Activated CD4-positive, alpha-beta T cell treated with anti-CD3 and anti-CD28 coated beads, Interleukin-2, amount 10 ng/mL, durations not matched to agents 24 days and 14 days (primary cell): Measurements from ENCODE around the gene PTGIS. TPM values are rescaled to one million over a fixed set of nuclear protein-coding genes. Genes with fewer than 3 reads are reported as not detected.

Experiments used
- DNase-seq: peaks from one replicate; pipeline ENCODE4 v3.0.0; 2022
- H3K27ac Mint-ChIP-seq: one replicate; pipeline ENCODE4 v1.8.0; 2022; ENCODE audit warnings: mild to moderate bottlenecking, mixed read lengths
- H3K27me3 Mint-ChIP-seq: one replicate; pipeline ENCODE4 v1.8.0; 2022; ENCODE audit warnings: mixed read lengths
- H3K36me3 Mint-ChIP-seq: one replicate; pipeline ENCODE4 v1.8.0; 2022; ENCODE audit warnings: low read depth, mild to moderate bottlenecking, mixed read lengths
- H3K4me1 Mint-ChIP-seq: one replicate; pipeline ENCODE4 v1.8.0; 2021; ENCODE audit warnings: mixed read lengths
- H3K4me3 Mint-ChIP-seq: one replicate; pipeline ENCODE4 v1.8.0; 2022; ENCODE audit warnings: mild to moderate bottlenecking, moderate library complexity, mixed read lengths
- H3K9me3 Mint-ChIP-seq: one replicate; pipeline ENCODE4 v1.8.0; 2021; ENCODE audit warnings: mixed read lengths
- intact Hi-C: fragments of 100-400 bp; cut with micrococcal nuclease; formaldehyde crosslinking; loops from one replicate; pipeline ENCODE4 v1.15.1; 2023
- total RNA-seq: library from RNA; stranded (reverse); gene quantifications from 2 replicates; pipeline ENCODE4 v1.2.3, GENCODE V29; 2022

PTGIS gene
- total RNA-seq, 1 donor from 2014 or later: 51.7 TPM

DNA sequence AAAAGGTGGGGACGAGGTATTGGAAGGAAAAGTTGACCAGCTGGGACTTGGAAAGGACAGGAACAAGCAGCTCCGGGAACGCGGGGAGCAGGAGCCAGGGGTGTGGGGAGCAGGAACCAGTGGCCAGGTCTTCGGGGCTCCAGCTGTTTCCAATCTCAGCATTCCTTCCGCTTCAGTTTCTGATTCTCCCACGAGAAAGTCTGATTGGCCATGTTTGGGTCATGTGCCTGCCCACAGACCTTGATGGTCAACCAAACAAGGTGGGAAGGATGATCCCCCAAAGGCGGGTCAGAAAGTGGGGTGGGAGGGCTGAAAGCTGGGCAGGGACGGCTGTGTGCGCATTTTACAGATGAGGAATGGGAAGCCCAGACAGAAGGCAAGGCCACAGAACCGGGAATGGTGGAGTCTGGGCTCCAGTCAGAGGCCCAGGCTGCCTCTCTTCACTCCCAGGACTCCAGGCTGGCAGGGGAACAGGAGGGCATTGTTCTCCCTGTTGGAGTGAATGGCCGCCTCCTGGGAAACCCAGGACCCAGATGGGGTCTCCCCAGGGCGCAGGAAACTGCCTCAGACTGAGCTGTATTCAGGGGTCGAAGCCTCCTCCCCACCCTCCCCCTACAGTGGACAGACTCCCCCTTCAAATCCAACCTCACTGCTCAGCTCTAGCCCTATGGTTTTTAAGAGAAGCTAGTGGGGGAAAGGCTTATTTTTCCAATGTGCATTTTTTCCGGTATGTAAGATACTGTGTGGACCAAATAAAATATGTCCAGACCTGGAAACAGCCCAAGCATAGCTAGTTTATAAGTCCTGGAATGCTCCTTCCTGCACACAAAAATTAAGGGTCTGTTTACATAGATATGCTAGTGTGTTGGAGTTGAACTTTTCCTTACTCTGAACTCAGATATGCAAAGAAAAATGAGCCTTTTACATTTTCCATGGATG lies 12.2 kb upstream of the PTGIS start:
- Mint-ChIP-seq H3K9me3 (peaks cover 8% of the 10 kb centered on the region), H3K4me3 (no peak overlapping the region), H3K36me3 (peaks cover 17% of the 10 kb centered on the region), H3K27me3 (no peaks in the 10 kb centered on the region), H3K4me1 (peaks cover 45% of the 10 kb centered on the region), H3K27ac (no peak overlapping the region)
- intact Hi-C loops: no loop called here
- DNase-seq: no peak

DNA sequence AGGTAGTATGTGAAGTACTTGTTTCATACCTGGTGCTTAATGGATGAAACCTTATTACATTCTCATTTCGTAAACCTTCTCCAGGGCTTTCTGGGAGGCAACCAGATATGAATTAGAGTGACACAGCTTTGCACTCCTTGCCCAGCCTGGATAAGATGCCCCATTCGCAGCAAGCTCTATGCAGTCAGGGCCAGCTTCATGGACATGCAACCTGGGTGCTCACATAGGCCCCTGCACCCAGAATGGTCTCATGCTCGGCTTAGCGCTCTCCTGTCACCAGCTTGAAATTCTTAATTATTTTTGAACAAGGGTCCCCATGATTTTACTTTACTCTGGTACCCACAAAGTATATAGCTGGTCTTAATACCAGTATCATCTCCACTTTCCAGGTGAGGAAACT lies 11.3 kb upstream of the PTGIS start:
- H3K4me3 Mint-ChIP-seq: no peak overlapping the region
- no peak overlapping the region for H3K27ac Mint-ChIP-seq
- DNase-seq: no peak
- no peaks in the 10 kb centered on the region for H3K27me3 Mint-ChIP-seq
- H3K9me3 Mint-ChIP-seq: peaks cover 8% of the 10 kb centered on the region
- H3K36me3 Mint-ChIP-seq: peaks cover 17% of the 10 kb centered on the region
- intact Hi-C loops: no loop called here
- H3K4me1 Mint-ChIP-seq: peaks cover 42% of the 10 kb centered on the region

DNA sequence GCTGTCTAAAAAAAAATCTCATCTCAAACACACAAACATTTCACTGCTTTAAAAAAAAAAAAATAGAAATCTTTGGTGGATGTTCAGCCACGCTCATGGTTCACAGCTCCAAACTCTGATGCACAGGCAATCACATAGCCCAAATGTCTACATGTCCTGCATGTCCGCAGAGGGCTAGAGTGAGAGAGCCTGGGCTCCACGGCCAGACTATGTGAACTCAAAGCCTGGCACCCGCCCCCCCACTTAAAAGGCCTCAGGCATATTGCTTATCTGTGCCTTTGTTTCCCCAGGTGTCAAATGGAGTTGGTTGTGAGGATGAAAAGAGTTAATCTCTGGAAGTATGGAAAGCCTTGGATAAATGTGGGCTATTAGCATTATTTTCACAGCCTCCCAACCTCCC lies 10.5 kb upstream of the PTGIS start:
- Mint-ChIP-seq H3K4me3 (no peak overlapping the region), H3K9me3 (peaks cover 8% of the 10 kb centered on the region), H3K4me1 (peaks cover 41% of the 10 kb centered on the region), H3K36me3 (peaks cover 16% of the 10 kb centered on the region), H3K27ac (no peak overlapping the region), H3K27me3 (no peaks in the 10 kb centered on the region)
- intact Hi-C loops: no loop called here
- DNase-seq: no peak

DNA sequence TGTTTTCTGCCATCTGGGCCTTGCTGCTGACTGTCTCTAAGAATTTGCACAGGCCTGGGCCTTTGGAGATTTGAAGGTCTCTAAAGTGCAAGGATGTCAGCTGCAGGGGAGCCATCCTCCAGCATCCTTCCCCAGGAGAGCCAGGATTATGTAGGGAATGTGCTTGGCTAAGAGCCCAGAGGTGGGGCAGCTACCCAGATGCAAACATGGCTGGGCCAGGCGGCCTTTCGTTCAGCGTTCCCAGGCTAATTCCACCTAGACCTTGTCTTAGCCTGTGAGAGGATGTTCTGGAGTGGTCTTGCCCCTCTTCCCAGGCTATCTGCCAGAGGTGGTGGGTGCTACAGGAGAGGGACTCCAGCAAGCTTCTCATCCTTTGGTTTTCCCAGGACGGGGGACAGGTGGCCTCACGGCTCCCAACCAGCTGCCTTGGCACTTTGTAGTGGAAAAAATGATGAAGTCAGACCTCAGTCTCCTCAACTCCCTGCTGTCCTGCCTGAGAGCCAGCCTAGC lies 7.7 kb upstream of the PTGIS start:
- intact Hi-C loops: loop anchor here (2.0 kb wide), 1 partner anchor 21 kb away; no protein-coding TSS in a partner anchor
- Mint-ChIP-seq H3K4me3 (no peak overlapping the region), H3K4me1 (peaks cover 47% of the 10 kb centered on the region), H3K36me3 (peaks cover 7% of the 10 kb centered on the region), H3K9me3 (peaks cover 8% of the 10 kb centered on the region), H3K27me3 (peaks cover 8% of the 10 kb centered on the region), H3K27ac (peak overlapping the region; percentile 46)
- DNase-seq: no peak

DNA sequence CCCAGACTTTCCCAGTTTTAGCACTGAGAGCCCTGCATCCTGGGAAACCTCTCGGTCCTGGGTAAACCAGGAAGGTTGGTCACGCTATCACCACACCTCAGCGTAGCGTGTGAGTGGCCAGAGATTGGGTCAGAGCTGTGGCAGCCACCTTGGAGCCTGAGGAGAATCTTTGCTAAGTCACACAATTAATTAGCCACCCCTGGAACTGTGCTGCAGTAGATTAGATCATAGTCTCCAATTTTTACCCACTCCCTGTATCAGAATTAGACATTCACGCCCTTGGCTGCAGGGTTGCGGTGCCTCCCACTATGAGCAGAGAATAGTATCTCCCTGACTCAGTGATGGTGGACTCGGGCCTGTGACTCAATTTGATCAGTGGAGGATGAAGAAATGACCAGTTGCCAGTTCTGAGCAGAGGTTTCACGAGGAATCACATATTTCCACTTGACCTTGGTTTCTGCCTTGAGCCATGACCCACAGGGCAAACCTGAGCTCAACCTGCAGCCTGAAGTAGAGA lies 6.0 kb upstream of the PTGIS start:
- Mint-ChIP-seq H3K4me1 (peaks cover 51% of the 10 kb centered on the region), H3K36me3 (peaks cover 7% of the 10 kb centered on the region)

DNA sequence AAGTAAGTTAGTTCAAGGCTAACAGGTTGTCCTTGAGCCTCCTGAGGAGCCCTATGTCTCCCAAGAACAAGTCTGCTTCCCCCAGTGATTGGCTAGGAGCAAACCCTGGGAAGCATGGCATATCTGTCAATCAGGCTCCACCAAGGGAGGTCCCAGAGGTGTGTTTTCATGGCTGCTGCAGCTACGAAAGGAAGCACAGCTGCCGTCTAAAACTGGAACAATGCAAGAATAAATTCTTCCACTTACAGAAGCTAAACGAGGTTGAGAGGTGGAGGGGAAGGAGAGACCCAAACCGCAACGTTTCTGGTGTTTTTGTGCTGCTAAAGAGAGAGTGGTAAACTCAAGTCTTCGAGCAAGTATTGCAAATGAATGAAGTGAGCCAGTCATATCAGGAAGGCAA lies 4.9 kb upstream of the PTGIS start:
- Mint-ChIP-seq H3K9me3 (peaks cover 8% of the 10 kb centered on the region), H3K4me3 (peak overlapping the region; percentile 64), H3K27ac (peak overlapping the region; percentile 93), H3K27me3 (peaks cover 19% of the 10 kb centered on the region), H3K4me1 (peaks cover 51% of the 10 kb centered on the region), H3K36me3 (peaks cover 7% of the 10 kb centered on the region)
- DNase-seq: peak; percentile 69
- intact Hi-C loops: no loop called here

More for the DNA sequence above, 6.0 kb upstream of the PTGIS start:
- H3K9me3 Mint-ChIP-seq: peaks cover 8% of the 10 kb centered on the region
- no peak for DNase-seq
- peaks cover 16% of the 10 kb centered on the region for H3K27me3 Mint-ChIP-seq
- H3K4me3 Mint-ChIP-seq: no peak overlapping the region
- peak overlapping the region; percentile 93 for H3K27ac Mint-ChIP-seq
- intact Hi-C loops: no loop called here

DNA sequence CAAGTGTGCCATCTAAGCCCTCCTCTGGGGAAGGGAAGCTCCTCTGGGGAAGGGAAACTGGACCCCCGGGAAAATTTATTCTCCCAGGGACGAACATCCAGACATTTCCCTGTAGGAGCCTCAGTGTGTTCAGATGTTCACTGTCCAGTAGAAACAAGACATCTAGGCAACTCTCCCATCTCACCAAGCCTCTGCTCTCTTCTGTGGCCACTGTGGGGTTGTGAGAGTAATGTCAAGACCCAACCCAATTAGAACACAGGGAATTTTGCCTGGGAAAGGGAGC lies 3.6 kb upstream of the PTGIS start:
- no peak for DNase-seq
- Mint-ChIP-seq H3K4me1 (peaks cover 45% of the 10 kb centered on the region), H3K36me3 (peaks cover 5% of the 10 kb centered on the region), H3K27me3 (peaks cover 23% of the 10 kb centered on the region), H3K4me3 (no peak overlapping the region), H3K9me3 (peaks cover 6% of the 10 kb centered on the region), H3K27ac (no peak overlapping the region)
- intact Hi-C loops: no loop called here

DNA sequence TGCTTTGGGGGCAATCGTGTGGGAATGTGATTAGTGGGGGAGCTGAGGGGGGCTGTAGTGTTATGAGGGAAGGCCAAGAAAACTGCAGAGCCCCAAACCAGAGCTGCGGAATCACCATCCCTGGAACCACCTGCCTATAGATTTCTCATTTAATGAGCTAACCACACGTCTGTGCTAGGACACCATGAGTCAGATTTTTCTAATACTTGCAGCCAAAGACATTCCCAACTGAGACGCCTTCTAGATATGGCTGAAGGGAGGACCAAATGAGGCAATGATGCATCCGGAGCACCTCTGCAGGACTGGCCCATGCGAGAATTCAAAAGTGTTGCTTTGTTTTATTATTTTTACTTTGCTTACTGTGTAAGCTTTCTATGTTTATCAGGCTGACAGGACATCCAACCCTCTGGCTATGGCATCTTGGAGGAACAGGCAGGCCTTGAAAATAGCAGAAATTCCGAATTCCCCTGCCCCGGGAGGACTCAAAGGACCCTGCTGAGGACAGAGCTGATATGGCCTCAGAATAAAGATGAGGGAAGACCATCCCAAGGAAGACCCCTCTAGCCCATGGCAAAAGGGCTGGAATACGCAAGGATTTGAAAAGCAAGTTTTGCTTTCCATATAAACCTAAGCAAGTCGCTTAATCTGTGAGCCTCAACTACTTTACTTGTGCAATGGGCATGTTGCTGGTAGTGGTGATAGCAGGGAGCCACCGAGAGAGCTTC lies 3.1 kb upstream of the PTGIS start:
- no peak overlapping the region for H3K4me3 Mint-ChIP-seq
- DNase-seq: no peak

DNA sequence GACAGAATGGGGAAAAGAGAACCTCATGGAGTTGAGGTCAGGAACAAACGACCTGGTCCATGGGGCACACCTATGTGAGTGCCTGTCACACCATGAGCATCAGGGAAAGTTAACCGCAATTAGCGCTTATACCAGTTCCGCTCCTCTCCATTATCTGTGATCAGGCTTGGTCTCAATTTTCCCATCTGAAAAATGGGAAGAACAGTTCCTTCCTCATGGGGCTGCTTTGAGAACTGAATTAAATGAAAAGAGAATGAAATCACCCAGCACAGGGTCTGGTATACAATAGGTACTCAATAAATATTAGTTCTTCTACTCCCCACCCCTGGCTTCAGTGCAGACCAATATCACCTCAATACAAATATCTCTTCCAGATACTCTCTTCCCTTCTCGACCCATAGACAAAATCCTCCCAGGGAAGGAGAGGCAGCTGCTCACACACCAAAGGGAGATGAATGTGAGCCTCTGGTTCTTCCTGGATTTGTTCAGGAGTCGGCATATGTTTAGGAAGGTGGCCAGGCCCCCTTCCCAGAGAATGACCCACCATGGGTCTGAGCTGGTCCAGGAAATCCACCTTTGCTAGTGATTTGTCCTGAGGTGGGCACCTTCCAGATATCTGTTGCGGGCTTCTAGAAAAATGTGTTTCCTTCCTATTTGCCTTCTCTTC lies 2.4 kb upstream of the PTGIS start:
- intact Hi-C loops: no loop called here
- Mint-ChIP-seq H3K4me3 (no peak overlapping the region), H3K9me3 (no peaks in the 10 kb centered on the region), H3K36me3 (peaks cover 3% of the 10 kb centered on the region), H3K4me1 (peaks cover 42% of the 10 kb centered on the region), H3K27me3 (peaks cover 29% of the 10 kb centered on the region), H3K27ac (no peak overlapping the region)
- DNase-seq: no peak

More for the DNA sequence above, 3.1 kb upstream of the PTGIS start:
- Mint-ChIP-seq H3K9me3 (peaks cover under 1% of the 10 kb centered on the region), H3K4me1 (peaks cover 43% of the 10 kb centered on the region), H3K27me3 (peaks cover 27% of the 10 kb centered on the region), H3K36me3 (peaks cover 3% of the 10 kb centered on the region), H3K27ac (no peak overlapping the region)
- intact Hi-C loops: no loop called here

DNA sequence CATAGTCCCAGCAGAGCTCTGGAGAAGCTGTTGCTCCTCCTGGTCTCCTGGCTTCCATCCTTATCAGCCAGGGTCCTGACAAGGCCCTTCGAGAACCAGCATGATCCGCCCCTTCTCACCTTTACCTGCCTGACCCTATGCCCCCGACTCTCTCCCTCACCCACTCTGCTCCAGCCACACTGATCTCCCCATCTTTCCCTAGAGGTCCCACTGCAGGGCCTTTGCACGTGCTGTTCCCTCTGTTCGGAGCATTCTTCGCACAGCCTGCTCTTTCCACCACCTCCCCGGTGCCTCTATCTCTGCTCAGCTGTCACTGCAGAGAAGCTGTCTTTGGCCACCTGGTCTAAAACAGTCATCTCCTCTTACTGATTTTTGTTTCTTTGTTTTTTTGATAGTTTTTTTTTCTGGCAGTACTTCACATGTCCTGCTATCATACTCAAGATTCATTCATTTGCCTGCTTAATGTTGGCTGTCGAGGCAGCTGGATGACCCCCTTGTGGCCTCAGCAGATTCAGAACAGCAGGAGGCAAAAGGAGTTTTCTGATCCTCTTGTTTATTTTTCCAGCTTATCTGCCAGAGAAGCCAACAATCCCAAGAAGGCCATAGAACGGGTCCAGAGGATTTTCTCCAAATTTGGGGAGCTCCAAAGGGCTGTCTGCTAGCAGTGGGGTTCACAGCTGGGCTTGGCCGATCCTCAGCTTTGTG lies 1.6 kb upstream of the PTGIS start:
- Mint-ChIP-seq H3K36me3 (peaks cover 7% of the 10 kb centered on the region), H3K27me3 (peaks cover 29% of the 10 kb centered on the region), H3K9me3 (no peaks in the 10 kb centered on the region), H3K4me1 (peaks cover 41% of the 10 kb centered on the region), H3K4me3 (peak overlapping the region; percentile 16), H3K27ac (peak overlapping the region; percentile 59)
- no peak for DNase-seq
- intact Hi-C loops: no loop called here

DNA sequence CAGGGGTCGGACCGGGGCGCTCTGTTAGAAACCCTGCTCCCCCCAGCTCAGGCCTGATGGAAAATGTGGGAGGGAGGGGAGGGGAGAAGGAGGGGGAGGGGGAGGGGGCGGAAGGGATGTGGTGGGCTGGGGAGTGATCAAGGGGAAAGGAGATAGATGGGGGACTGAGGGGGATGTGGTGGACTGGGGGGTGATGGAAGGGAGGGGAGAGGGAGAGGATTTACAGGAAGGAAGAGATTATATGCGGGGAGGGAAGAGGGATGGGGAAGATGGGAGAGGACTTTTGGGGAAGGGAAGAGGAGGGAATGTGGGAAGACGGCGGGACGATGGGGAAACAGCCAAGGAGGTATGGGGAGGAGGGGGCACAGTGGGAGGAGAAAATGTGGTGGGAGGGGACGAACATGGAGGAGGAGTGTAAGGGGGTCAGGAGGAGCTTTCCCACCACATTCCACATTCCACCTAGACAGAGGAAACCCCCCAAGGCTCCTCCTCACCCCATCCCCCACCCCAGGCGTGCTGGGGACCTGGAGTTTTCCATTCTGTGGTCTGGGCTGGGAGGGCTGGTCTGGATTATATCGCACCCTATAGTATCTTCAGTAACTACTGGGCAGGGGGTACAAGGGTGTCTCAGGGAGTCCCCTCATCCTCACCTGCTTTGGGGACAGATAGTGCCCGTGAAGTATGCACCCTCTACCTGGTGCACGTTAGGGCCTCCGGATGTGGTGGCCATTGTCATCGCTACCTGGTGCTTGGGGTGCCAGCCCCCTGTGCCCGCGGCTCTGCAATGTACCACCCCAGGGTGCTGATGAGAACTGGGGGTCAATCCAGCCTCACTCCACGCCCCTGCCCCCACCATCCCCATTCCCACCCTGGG lies 578 bp upstream of the PTGIS start:
- peak overlapping the region; percentile 87 for H3K27ac Mint-ChIP-seq
- DNase-seq: no peak
- peak overlapping the region; percentile 85 for H3K4me3 Mint-ChIP-seq
- peaks cover 29% of the 10 kb centered on the region for H3K27me3 Mint-ChIP-seq
- peaks cover 3% of the 10 kb centered on the region for H3K9me3 Mint-ChIP-seq
- H3K36me3 Mint-ChIP-seq: peaks cover 12% of the 10 kb centered on the region
- intact Hi-C loops: no loop called here
- H3K4me1 Mint-ChIP-seq: peaks cover 38% of the 10 kb centered on the region
